ENCODE measurements around the gene STARD7.

The STARD7 gene

GRCh38 chr2:96151595-96152303, 56.9 kb downstream of the STARD7 start:
- Histone ChIP-seq H3K4me3 (ENCODE audit: low read depth, low read length) (no peak overlapping the region), H3K27ac (peak overlapping the region; percentile 94), H3K36me3 (no peaks in the 10 kb centered on the region), H3K9me3 (ENCODE audit: severe bottlenecking) (no peaks in the 10 kb centered on the region), H3K27me3 (ENCODE audit: insufficient read depth, low read depth, severe bottlenecking) (no peaks in the 10 kb centered on the region)
- peak; percentile 54 for DNase-seq
- TF ChIP-seq CTCF (IDR thresholded peaks at IDR 0.05; ENCODE audit: low read depth, low read length) = no peak

- Histone ChIP-seq H3K27me3 (ENCODE audit: insufficient read depth, low read depth, severe bottlenecking) (no peaks in the 10 kb centered on the region), H3K9me3 (ENCODE audit: severe bottlenecking) (no peaks in the 10 kb centered on the region), H3K27ac (peak overlapping the region; percentile 94), H3K4me3 (ENCODE audit: low read depth, low read length) (no peak overlapping the region), H3K36me3 (no peaks in the 10 kb centered on the region)
- no peak for TF ChIP-seq CTCF (IDR thresholded peaks at IDR 0.05; ENCODE audit: low read depth, low read length)
- no peak for DNase-seq
Observed at GRCh38 chr2:96150791-96151594, 57.6 kb downstream of the STARD7 start.

GRCh38 chr2:96150007-96150640, 58.5 kb downstream of the STARD7 start:
- H3K27ac ChIP-seq = peak overlapping the region; percentile 94
- H3K36me3 ChIP-seq = no peaks in the 10 kb centered on the region
- DNase-seq = no peak
- H3K4me3 ChIP-seq (ENCODE audit: low read depth, low read length) = no peak overlapping the region
- H3K27me3 ChIP-seq (ENCODE audit: insufficient read depth, low read depth, severe bottlenecking) = no peaks in the 10 kb centered on the region
- H3K9me3 ChIP-seq (ENCODE audit: severe bottlenecking) = no peaks in the 10 kb centered on the region
- TF ChIP-seq CTCF (IDR thresholded peaks at IDR 0.05; ENCODE audit: low read depth, low read length) = no peak

GRCh38 chr2:96148410-96149217, 60.0 kb downstream of the STARD7 start:
- Histone ChIP-seq H3K27ac (peak overlapping the region; percentile 85), H3K4me3 (ENCODE audit: low read depth, low read length) (no peak overlapping the region)
- no peak for TF ChIP-seq CTCF (IDR thresholded peaks at IDR 0.05; ENCODE audit: low read depth, low read length)

GRCh38 chr2:96147593-96148201, 60.9 kb downstream of the STARD7 start:
- Histone ChIP-seq H3K4me3 (ENCODE audit: low read depth, low read length) (no peak overlapping the region), H3K27ac (peak overlapping the region; percentile 85), H3K27me3 (ENCODE audit: insufficient read depth, low read depth, severe bottlenecking) (no peaks in the 10 kb centered on the region), H3K9me3 (ENCODE audit: severe bottlenecking) (no peaks in the 10 kb centered on the region), H3K36me3 (peaks cover 21% of the 10 kb centered on the region)
- DNase-seq = peak; percentile 51
- peak; percentile 32; the same call in 1 of the 2 replicates for TF ChIP-seq CTCF (IDR thresholded peaks at IDR 0.05; ENCODE audit: low read depth, low read length)

More at GRCh38 chr2:96148410-96149217, 60.0 kb downstream of the STARD7 start:
- peak; percentile 88 for DNase-seq
- Histone ChIP-seq H3K27me3 (ENCODE audit: insufficient read depth, low read depth, severe bottlenecking) (no peaks in the 10 kb centered on the region), H3K9me3 (ENCODE audit: severe bottlenecking) (no peaks in the 10 kb centered on the region), H3K36me3 (peaks cover 12% of the 10 kb centered on the region)

Data from WERI-Rb-1 (cell line).